WTC11 (cell line): ENCODE results near the gene TSACC.

Experiments
- CTCF ChIP-seq: fragments of 200-600 bp; IDR thresholded peaks from 2 replicates; pipeline ENCODE4 v1.8.0; 2022; ENCODE audit warnings: antibody characterized with exemption
- JAZF1 ChIP-seq: fragments of 250-450 bp; sonication (Bioruptor Pico); IDR thresholded peaks from 2 replicates; pipeline ENCODE4 v1.9.0; 2021; ENCODE audit warnings: moderate library complexity, mild to moderate bottlenecking, inconsistent platforms

GRCh38 chr1:156360534-156360933 lies 22.2 kb downstream of the TSACC start:
- TF ChIP-seq CTCF (no peak), JAZF1 (no peak)
